Measurements from ENCODE around the gene ADARB2.

The ADARB2 gene

DNA sequence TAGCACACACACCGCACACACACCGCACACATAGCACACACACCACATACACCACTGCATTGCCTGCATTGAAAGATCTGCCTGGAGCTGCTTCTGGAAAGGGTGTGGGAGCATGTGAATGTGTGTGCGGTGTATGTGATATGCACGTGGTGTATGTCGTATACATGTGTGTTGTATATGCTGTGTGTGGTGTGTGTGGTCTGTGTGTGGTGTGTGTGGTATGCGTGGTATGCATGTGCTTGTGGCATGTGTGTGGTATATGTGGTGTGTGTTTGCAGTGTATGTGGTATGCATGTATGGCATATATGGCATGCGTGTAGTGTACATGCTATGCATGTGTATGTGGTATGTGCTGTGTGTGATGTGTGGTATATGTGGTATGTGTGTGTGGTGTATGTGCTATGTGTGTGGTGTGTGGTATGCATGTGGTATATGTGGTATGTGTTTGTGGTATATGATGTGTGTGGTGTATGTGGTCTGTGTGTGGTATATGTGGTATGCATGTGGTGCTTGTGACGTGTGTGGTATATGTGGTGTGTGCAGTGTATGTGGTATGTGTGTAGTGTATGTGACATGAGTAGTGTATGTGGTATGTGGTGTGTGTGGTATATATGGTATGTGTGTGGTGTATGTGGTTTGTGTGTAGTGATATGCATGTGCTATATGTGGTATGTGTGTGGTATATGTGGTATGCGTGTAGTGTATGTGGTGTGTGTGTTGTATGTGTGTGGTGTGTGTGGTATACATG is 505.0 kb downstream of the ADARB2 start:
- Histone ChIP-seq H3K4me1 (ENCODE audit: control insufficient read depth, insufficient read depth, low read length) (no peaks in the 10 kb centered on the region), H3K4me3 (ENCODE audit: low read depth, low read length) (no peak overlapping the region), H3K9me3 (ENCODE audit: control insufficient read depth, insufficient read depth, low read depth, low read length) (no peaks in the 10 kb centered on the region), H3K27ac (ENCODE audit: extremely low read depth, low read depth, low read length) (no peak overlapping the region), H3K36me3 (ENCODE audit: control insufficient read depth in 2 of 2, insufficient read depth in 1 of 2, low read length in 2 of 2) (peaks cover 0 to 6% of the 10 kb centered on the region in 2 experiments; a peak in 1 of 3 replicates)
- ChIA-PET CTCF (no interaction called here), POLR2A (no interaction called here)
- TF ChIP-seq ZNF398 (tag by site-specific recombination; IDR thresholded peaks at IDR 0.05), result 0 out of 2 replicates have a peak, but pooled peaks have one; percentile 20
- TF ChIP-seq ZNF239 (tag by site-specific recombination; IDR thresholded peaks at IDR 0.05), result peak; percentile 64; the same call in 1 of the 2 replicates
- TF ChIP-seq ZNF776 (tag by site-specific recombination; IDR thresholded peaks at IDR 0.05; ENCODE audit: borderline replicate concordance), result 0 out of 2 replicates have a peak, but pooled peaks have one; percentile 28
- TF ChIP-seq ZNF202 (tag by site-specific recombination; IDR thresholded peaks at IDR 0.05; ENCODE audit: borderline replicate concordance), result peak; percentile 59; the same call in 1 of the 2 replicates
- TF ChIP-seq AEBP2 (tag by site-specific recombination; IDR thresholded peaks at IDR 0.05; ENCODE audit: borderline replicate concordance), result 0 out of 2 replicates have a peak, but pooled peaks have one; percentile 5
- 0 out of 2 replicates have a peak, but pooled peaks have one; percentile 3 for TF ChIP-seq ZNF266 (tag by site-specific recombination; IDR thresholded peaks at IDR 0.05; ENCODE audit: low read depth)
- TF ChIP-seq ZNF707 (tag by site-specific recombination; IDR thresholded peaks at IDR 0.05), result 0 out of 2 replicates have a peak, but pooled peaks have one; percentile 4
- no peak for TF ChIP-seq ZNF292 (tag by site-specific recombination; IDR thresholded peaks at IDR 0.05; ENCODE audit: borderline replicate concordance, low read depth)
- peak; percentile 100 for TF ChIP-seq ZNF211 (tag by site-specific recombination; IDR thresholded peaks at IDR 0.05; ENCODE audit: low read depth)
- TF ChIP-seq ZSCAN16 (tag by site-specific recombination; IDR thresholded peaks at IDR 0.05), result no peak
- TF ChIP-seq, protein P1, sequence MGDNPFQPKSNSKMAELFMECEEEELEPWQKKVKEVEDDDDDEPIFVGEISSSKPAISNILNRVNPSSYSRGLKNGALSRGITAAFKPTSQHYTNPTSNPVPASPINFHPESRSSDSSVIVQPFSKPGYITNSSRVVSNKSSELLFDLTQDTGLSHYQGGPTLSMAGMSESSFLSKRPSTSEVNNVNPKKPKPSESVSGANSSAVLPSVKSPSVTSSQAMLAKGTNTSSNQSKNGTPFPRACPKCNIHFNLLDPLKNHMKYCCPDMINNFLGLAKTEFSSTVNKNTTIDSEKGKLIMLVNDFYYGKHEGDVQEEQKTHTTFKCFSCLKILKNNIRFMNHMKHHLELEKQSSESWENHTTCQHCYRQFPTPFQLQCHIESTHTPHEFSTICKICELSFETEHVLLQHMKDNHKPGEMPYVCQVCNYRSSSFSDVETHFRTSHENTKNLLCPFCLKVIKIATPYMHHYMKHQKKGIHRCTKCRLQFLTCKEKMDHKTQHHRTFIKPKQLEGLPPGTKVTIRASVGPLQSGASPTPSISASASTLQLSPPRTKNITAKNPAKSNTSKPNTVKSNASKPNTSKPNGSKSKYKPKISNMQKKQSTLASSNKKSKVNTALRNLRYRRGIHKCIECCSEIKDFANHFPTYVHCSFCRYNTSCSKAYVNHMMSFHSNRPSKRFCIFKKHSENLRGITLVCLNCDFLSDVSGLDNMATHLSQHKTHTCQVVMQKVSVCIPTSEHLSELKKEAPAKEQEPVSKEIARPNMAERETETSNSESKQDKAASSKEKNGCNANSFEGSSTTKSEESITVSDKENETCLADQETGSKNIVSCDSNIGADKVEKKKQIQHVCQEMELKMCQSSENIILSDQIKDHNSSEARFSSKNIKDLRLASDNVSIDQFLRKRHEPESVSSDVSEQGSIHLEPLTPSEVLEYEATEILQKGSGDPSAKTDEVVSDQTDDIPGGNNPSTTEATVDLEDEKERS (tag by site-specific recombination; IDR thresholded peaks at IDR 0.05), result no peak

DNA sequence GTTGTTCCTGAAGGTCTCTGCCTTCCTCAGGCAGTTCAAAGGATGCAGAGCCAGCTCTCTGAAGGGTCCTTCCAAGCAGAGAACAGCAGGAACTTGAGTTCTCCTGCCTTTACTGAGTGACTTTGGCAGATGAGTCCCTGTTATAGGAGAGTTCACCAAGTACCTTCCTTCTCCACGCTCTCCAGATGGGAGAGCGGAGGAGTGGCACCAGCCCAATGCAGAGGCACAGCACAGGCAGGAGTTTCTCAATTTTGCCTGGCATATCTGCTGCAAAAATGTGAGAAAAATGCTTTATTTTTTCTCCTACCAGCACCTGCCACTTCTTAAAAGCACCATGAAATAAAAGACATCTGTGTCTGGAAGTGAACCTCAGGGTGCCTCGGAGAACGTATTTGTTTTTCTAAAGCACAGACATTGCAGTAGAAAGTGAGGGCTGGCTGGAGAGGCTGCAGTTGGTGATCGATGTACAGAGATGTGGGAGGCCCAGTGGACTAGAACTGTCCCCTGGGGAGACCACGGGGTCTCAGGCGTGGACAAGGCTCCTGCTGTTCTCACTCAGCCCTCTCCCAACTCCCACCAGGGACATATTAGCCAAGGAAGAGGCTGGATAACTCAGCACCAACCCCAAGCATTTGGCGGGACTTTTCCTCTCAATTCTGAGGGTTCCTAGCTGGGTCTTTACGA is 506.6 kb downstream of the ADARB2 start:
- POLR2A ChIA-PET, result no interaction called here
- TF ChIP-seq ZNF133 (tag by site-specific recombination; IDR thresholded peaks at IDR 0.05) (no peak), ZNF76 (tag by site-specific recombination; IDR thresholded peaks at IDR 0.05; ENCODE audit: borderline replicate concordance, low read depth) (no peak), ZNF184 (tag by site-specific recombination; IDR thresholded peaks at IDR 0.05) (no peak), WT1 (tag by site-specific recombination; IDR thresholded peaks at IDR 0.05) (no peak), MEIS1 (CRISPR knock-in tag; IDR thresholded peaks at IDR 0.05; ENCODE audit: borderline replicate concordance) (no peak), ZNF324 (tag by site-specific recombination; IDR thresholded peaks at IDR 0.05) (no peak), ZNF423 (tag by site-specific recombination; IDR thresholded peaks at IDR 0.05) (no peak), ZNF426 (tag by site-specific recombination; IDR thresholded peaks at IDR 0.05) (no peak)
- TF ChIP-seq, protein P2, sequence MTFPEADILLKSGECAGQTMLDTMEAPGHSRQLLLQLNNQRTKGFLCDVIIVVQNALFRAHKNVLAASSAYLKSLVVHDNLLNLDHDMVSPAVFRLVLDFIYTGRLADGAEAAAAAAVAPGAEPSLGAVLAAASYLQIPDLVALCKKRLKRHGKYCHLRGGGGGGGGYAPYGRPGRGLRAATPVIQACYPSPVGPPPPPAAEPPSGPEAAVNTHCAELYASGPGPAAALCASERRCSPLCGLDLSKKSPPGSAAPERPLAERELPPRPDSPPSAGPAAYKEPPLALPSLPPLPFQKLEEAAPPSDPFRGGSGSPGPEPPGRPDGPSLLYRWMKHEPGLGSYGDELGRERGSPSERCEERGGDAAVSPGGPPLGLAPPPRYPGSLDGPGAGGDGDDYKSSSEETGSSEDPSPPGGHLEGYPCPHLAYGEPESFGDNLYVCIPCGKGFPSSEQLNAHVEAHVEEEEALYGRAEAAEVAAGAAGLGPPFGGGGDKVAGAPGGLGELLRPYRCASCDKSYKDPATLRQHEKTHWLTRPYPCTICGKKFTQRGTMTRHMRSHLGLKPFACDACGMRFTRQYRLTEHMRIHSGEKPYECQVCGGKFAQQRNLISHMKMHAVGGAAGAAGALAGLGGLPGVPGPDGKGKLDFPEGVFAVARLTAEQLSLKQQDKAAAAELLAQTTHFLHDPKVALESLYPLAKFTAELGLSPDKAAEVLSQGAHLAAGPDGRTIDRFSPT (tag by site-specific recombination; IDR thresholded peaks at IDR 0.05), result no peak
- TF ChIP-seq, protein P3, sequence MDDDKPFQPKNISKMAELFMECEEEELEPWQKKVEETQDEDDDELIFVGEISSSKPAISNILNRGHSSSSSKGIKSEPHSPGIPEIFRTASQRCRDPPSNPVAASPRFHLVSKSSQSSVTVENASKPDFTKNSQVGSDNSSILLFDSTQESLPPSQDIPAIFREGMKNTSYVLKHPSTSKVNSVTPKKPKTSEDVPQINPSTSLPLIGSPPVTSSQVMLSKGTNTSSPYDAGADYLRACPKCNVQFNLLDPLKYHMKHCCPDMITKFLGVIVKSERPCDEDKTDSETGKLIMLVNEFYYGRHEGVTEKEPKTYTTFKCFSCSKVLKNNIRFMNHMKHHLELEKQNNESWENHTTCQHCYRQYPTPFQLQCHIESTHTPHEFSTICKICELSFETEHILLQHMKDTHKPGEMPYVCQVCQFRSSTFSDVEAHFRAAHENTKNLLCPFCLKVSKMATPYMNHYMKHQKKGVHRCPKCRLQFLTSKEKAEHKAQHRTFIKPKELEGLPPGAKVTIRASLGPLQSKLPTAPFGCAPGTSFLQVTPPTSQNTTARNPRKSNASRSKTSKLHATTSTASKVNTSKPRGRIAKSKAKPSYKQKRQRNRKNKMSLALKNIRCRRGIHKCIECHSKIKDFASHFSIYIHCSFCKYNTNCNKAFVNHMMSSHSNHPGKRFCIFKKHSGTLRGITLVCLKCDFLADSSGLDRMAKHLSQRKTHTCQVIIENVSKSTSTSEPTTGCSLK (tag by site-specific recombination; IDR thresholded peaks at IDR 0.05), result no peak

More for the DNA sequence above, 506.6 kb downstream of the ADARB2 start:
- H3K4me1 ChIP-seq (ENCODE audit: control insufficient read depth, insufficient read depth, low read length), result no peaks in the 10 kb centered on the region
- no peak overlapping the region for H3K4me3 ChIP-seq (ENCODE audit: low read depth, low read length)
- H3K27ac ChIP-seq (ENCODE audit: extremely low read depth, low read depth, low read length), result no peak overlapping the region
- H3K36me3 ChIP-seq (ENCODE audit: control insufficient read depth in 2 of 2, insufficient read depth in 1 of 2, low read length in 2 of 2), result peaks cover 0 to 6% of the 10 kb centered on the region in 2 experiments; a peak in 1 of 3 replicates
- no peaks in the 10 kb centered on the region for H3K9me3 ChIP-seq (ENCODE audit: control insufficient read depth, insufficient read depth, low read depth, low read length)
- CTCF ChIA-PET, result interaction anchor here (1.1 kb wide), 1 partner anchor 138 kb away, joined by 3 read pairs; no protein-coding TSS in a partner anchor
